OCI-LY1 (cell line): ENCODE results near the gene RNU5B-1.

Experiments
- H2AFZ ChIP-seq: fragments of 200-600 bp; sonication (generic), shearing (Covaris generic); 2 replicates; pipeline ENCODE4 v1.6.0; 2014; ENCODE audit warnings: antibody characterized with exemption, mild to moderate bottlenecking, low read length
- H3F3A ChIP-seq: fragments of 200-600 bp; sonication (generic), shearing (Covaris generic); 2 replicates; pipeline ENCODE4 v1.6.0; 2014; ENCODE audit warnings: mild to moderate bottlenecking, antibody characterized with exemption, low read length, moderate library complexity; ENCODE audit not compliant: insufficient read depth
- H3K27ac ChIP-seq: fragments of 200-600 bp; sonication (generic); 2 replicates; pipeline ENCODE4 v1.5.1; 2014; ENCODE audit warnings: low read length, mixed run types, mild to moderate bottlenecking, low read depth; ENCODE audit not compliant: poor library complexity, severe bottlenecking
- H3K27me3 ChIP-seq: fragments of 200-600 bp; sonication (generic); 2 replicates; pipeline ENCODE4 v1.6.0; 2014; ENCODE audit warnings: antibody characterized with exemption, mild to moderate bottlenecking, low read length, moderate library complexity; ENCODE audit not compliant: insufficient read depth
- H3K36me3 ChIP-seq: fragments of 200-600 bp; sonication (generic); 2 replicates; pipeline ENCODE4 v1.6.1; 2014; ENCODE audit warnings: mild to moderate bottlenecking, antibody characterized with exemption, low read length, moderate library complexity, mixed read lengths; ENCODE audit not compliant: insufficient read depth
- H3K4me1 ChIP-seq: fragments of 200-600 bp; sonication (generic); 2 replicates; pipeline ENCODE4 v1.5.1; 2014; ENCODE audit warnings: mild to moderate bottlenecking, low read length, moderate library complexity; ENCODE audit not compliant: insufficient read depth, severe bottlenecking
- H3K4me2 ChIP-seq: fragments of 200-600 bp; sonication (generic), shearing (Covaris generic); 2 replicates; pipeline ENCODE4 v1.6.1; 2014; ENCODE audit warnings: low read length
- H3K4me3 ChIP-seq: fragments of 200-600 bp; sonication (generic); 2 replicates; pipeline ENCODE4 v1.5.1; 2014; ENCODE audit warnings: low read length, low read depth, mild to moderate bottlenecking, mixed read lengths; ENCODE audit not compliant: poor library complexity, severe bottlenecking
- H3K79me2 ChIP-seq: fragments of 200-600 bp; shearing (Covaris generic); 2 replicates; pipeline ENCODE4 v1.6.1; 2016; ENCODE audit warnings: mixed run types, low read length, mixed read lengths; ENCODE audit not compliant: insufficient read depth
- H3K9ac ChIP-seq: fragments of 200-600 bp; sonication (generic), shearing (Covaris generic); 2 replicates; pipeline ENCODE4 v1.6.1; 2014; ENCODE audit warnings: mild to moderate bottlenecking, low read length, mixed read lengths
- H3K9me2 ChIP-seq: fragments of 200-600 bp; sonication (generic), shearing (Covaris generic); 2 replicates; pipeline ENCODE4 v1.6.1; 2014; ENCODE audit warnings: low read depth, mild to moderate bottlenecking, low read length, mixed read lengths
- H3K9me3 ChIP-seq: fragments of 200-600 bp; shearing (Covaris generic); 2 replicates; pipeline ENCODE4 v1.6.1; 2014; ENCODE audit warnings: low read length, mixed read lengths
- H4K20me1 ChIP-seq: fragments of 200-600 bp; sonication (generic), shearing (Covaris generic); 2 replicates; pipeline ENCODE4 v1.6.0; 2016; ENCODE audit warnings: mild to moderate bottlenecking, low read length; ENCODE audit not compliant: insufficient read depth
- CTCF ChIP-seq: fragments of 200-600 bp; sonication (generic), shearing (Covaris generic); IDR thresholded peaks from 2 replicates; pipeline ENCODE4 v1.5.1; 2017; ENCODE audit warnings: mild to moderate bottlenecking, antibody characterized with exemption, low read length, moderate library complexity, mixed read lengths
- EZH2 ChIP-seq: fragments of 200-600 bp; sonication (generic), shearing (Covaris generic); IDR thresholded peaks from 2 replicates; pipeline ENCODE4 v1.8.0; 2017; ENCODE audit warnings: borderline replicate concordance, mixed run types, mild to moderate bottlenecking, antibody characterized with exemption, low read length, moderate library complexity, mixed read lengths

The RNU5B-1 gene

GRCh38 chr15:65338366-65338765 is 33.9 kb downstream of the RNU5B-1 start:
- no peaks in the 10 kb centered on the region for H3K9me3 ChIP-seq
- peaks cover 22% of the 10 kb centered on the region; the same call in 1 of the 2 replicates for H3K27me3 ChIP-seq
- no peaks in the 10 kb centered on the region for H3K79me2 ChIP-seq
- no peak overlapping the region for H3K27ac ChIP-seq
- H3K4me1 ChIP-seq, result peaks cover 10% of the 10 kb centered on the region
- no peak overlapping the region for H3K9ac ChIP-seq
- no peak overlapping the region for H3K4me3 ChIP-seq
- no peaks in the 10 kb centered on the region for H3K36me3 ChIP-seq
- H2AFZ ChIP-seq, result no peak overlapping the region
- H4K20me1 ChIP-seq, result no peaks in the 10 kb centered on the region
- H3K4me2 ChIP-seq, result no peak overlapping the region
- H3F3A ChIP-seq, result no peaks in the 10 kb centered on the region
- TF ChIP-seq CTCF (no peak), EZH2 (no peak)
- no peaks in the 10 kb centered on the region for H3K9me2 ChIP-seq

- Histone ChIP-seq H3K79me2 (no peaks in the 10 kb centered on the region), H3F3A (no peaks in the 10 kb centered on the region), H3K9me2 (no peaks in the 10 kb centered on the region), H3K4me2 (no peak overlapping the region), H3K27ac (no peak overlapping the region), H3K9me3 (no peaks in the 10 kb centered on the region), H3K27me3 (peaks cover 18% of the 10 kb centered on the region; the same call in 1 of the 2 replicates), H2AFZ (no peak overlapping the region), H3K4me1 (peaks cover 10% of the 10 kb centered on the region), H3K4me3 (no peak overlapping the region), H4K20me1 (no peaks in the 10 kb centered on the region), H3K36me3 (no peaks in the 10 kb centered on the region), H3K9ac (no peak overlapping the region)
- TF ChIP-seq CTCF (no peak), EZH2 (no peak)
Measured at GRCh38 chr15:65338823-65339222, 34.3 kb downstream of the RNU5B-1 start.

GRCh38 chr15:65339416-65339815 is 34.9 kb downstream of the RNU5B-1 start:
- Histone ChIP-seq H3K9me2 (no peaks in the 10 kb centered on the region), H3F3A (no peaks in the 10 kb centered on the region), H2AFZ (no peak overlapping the region), H3K9me3 (no peaks in the 10 kb centered on the region), H3K9ac (no peak overlapping the region), H3K27ac (no peak overlapping the region), H3K4me2 (no peak overlapping the region), H3K27me3 (0 out of 2 replicates have a peak, but pooled peaks cover 15% of the 10 kb centered on the region), H4K20me1 (no peaks in the 10 kb centered on the region), H3K4me1 (peaks cover 10% of the 10 kb centered on the region), H3K36me3 (no peaks in the 10 kb centered on the region), H3K79me2 (no peaks in the 10 kb centered on the region), H3K4me3 (no peak overlapping the region)
- TF ChIP-seq EZH2 (no peak), CTCF (no peak)
